NCI-H2029 treated with DMSO at 0.1 percent for 48 hours (cell line): Measurements from ENCODE around the gene SGCA.

ENCODE experiments used
- DNase-seq: peaks from one replicate; lab custom pipeline; 2025; lab: John Stamatoyannopoulos, UW

SGCA gene

GRCh38 chr17:50194934-50195865 lies 29.4 kb downstream of the SGCA start:
- DNase-seq, result no peak

GRCh38 chr17:50196036-50196435 lies 30.2 kb downstream of the SGCA start:
- no peak for DNase-seq

DNA sequence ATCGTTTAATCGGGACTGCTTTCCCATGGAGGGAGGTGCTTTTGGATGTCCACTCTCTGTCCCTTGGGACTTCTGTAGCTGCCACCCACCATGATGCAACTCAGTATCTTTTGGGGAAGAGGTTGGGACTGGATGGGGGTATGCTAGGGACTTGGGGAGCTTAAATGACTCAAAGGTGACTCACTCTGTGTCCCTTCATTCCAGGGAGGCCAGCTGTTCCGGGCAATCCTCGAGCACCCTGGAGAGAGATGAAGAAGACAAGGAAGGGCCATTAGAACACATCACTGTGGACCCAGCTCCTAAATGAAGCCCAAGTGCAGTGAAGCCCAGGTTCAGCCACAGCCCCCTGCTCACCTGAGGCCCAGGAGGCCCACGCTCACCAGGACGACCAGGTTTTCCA lies 31.0 kb downstream of the SGCA start:
- DNase-seq, result no peak

- no peak for DNase-seq
These were observed 32.3 kb downstream of the SGCA start for GRCh38 chr17:50198026-50198669.

- DNase-seq, result no peak
These were observed 33.5 kb downstream of the SGCA start for GRCh38 chr17:50199211-50199802.

DNA sequence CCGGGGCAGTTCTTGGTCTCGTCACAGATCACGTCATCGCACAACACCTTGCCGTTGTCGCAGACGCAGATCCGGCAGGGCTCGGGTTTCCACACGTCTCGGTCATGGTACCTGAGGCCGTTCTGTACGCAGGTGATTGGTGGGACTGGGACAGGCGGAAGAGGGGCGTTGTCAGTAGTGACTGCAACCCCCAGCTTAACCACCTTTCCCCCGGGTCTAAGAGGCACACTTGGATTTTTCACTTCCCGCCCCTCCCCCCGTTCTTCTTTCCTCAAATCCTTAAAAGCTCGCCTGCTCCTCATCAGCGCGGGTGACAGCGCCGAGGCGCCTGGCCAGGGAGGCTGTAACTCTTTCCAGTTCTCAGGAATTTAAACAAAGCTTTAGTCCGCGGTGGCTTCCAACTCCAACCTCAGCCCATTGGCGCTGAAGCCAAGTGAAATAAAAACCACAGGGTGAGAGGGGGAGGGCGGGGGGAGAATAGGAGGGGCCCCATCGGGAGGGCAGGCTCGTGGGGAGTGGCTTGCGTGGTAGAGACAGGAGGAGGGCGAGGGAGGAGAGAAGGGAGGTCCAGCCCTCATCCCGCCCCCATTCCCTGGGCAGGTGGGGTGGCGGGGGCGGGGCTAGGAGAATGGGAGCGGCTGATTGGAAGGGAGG lies 34.1 kb downstream of the SGCA start:
- DNase-seq, result peak; percentile 49

- DNase-seq, result peak; percentile 52
These were observed 34.9 kb downstream of the SGCA start for GRCh38 chr17:50200457-50201275.

GRCh38 chr17:50201276-50201854 lies 35.6 kb downstream of the SGCA start, which contains the start of gene COL1A1:
Gene COL1A1 (minus strand): TSS chr17:50201631. CDS start chr17:50201513, 118 bp downstream.
- DNase-seq, result no peak

GRCh38 chr17:50203086-50203485 lies 37.3 kb downstream of the SGCA start:
- no peak for DNase-seq

- no peak for DNase-seq
These were observed 38.0 kb downstream of the SGCA start for GRCh38 chr17:50203604-50204345.

DNA sequence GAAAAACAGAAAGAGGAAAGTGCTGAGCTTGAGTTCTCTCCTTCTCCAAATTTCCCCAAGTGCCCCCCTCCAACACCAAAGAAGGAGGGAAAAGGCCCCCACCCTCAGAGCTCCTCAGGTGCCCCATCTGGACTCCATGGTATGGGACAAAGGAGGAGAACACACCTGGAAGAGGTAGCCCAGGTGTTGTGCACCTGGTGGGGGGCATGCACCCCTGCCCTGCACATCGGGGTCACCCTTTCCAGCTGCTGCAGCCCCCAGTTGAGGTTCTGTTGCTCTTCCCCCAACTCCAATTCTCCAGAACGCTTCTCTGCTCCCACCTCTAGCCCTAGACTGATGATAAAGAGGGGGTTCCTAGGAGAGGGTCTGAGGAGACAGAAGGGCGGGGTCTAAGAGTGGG lies 38.6 kb downstream of the SGCA start:
- DNase-seq, result no peak

- no peak for DNase-seq
These were observed 39.5 kb downstream of the SGCA start for GRCh38 chr17:50205111-50205962.

DNA sequence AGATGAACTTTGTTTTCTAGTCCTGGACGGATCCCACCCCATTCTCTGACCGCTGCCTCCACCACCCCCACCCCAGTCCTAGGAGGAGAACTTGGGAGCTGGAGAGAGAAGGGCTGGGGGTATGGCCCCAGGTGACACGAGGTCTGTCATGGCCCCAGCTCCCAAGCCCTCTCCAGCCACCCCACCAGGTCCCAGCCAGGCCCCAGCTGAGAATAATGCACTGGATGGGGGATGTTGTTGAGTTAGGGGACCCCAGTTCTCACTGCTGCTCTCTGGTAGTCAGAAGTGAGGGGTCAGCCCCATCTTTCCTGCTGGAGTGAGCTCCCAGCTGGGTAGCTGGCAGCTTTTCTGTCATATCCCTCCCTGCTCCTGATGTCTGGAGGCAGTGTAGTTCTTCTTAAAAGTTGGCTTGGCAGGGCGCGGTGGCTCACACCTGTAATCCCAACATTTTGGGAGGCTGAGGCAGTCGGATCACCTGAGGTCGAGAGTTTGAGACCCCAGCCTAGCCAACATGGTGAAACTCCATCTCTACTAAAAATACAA lies 40.2 kb downstream of the SGCA start:
- DNase-seq, result no peak

DNA sequence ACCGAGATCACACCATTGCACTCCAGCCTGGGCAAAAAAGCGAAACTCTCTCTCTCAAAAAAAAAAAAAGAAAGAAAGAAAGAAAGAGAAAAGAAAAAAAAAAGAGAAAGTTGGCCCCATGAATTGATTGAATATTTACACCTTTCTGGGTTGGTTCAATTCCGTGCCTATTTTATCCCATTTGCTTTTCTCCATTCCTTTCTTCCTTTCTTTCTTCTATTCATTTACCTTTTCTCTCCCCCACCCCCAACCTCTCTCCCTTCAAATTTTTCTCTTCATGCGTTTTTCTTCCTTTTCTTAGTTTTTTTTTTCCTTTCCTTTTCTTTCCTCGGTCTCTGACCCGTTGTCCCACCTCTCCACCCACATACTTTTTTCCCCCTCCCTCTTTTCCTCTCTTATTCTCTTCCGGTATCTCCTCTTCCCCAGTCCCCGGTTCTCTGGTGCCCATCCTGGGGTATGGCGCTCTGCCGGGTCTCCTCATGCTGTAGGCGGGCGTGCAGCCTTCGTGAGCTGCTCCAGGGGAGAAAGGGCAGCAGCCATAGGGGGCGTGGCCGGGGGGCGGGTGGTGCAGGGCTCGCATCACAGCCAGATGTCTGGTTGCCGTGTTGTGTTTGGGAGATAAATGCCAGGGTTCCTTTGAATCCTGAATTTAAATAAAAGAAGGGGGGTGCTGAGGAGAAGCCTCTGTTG lies 40.9 kb downstream of the SGCA start:
- no peak for DNase-seq

DNA sequence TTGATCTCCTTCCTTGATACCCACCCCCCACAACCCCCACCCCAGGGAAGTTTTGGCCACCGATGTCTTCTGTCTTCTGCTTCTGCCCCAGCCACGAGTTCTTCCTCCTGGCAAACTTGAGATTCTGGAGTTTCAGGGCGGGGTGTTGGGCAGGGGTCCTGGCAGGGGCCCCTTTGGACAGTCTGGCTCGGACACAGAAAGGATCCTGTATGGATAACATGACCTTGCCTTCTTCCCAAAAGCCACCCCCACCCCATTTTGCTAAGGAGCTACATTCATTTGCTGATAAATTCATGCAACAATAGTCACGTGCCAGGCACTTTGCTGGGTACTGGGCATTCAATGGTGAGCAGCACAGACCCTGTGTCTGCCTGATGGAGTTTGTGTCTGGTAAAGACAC lies 41.5 kb downstream of the SGCA start:
- DNase-seq, result no peak

DNA sequence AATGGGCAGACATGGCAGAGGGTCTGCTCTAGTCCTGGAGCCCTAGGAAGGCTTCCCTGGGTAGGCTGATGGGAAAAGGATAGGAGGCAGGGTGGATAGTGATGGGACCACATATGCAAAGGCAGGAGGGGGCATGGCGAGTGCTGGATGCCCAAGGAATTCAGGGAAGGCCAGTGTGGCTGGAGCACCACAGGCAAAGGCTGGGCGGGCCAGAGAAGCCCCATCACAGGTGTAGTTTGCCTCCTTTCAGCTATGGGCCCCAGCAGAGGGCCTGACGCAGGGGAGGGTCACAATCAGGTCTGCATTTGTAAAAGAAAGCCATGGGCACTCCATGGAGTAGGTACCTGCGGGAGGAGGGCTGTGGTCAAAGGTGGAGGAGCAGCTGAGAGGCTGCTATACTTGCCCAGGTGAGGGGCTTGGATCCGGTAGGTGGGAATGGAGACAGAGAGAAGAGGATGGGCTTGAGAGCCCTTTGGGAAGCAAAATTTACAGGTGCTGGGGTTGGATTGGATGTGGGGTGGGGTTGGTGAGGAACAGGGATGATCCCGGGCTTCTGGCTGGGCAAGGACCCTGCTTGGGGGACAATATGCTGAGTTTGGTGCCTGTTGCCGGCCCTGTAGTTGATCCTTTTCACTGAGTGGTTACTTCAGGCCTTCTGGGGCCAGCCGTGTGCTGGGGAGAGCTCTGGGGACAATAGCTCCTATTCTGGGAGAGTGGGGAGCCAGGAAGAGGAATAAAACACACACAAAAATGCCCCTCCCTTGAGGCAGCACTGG lies 42.2 kb downstream of the SGCA start:
- DNase-seq, result no peak

GRCh38 chr17:50208611-50209061 lies 42.8 kb downstream of the SGCA start:
- no peak for DNase-seq

- no peak for DNase-seq
These were observed 43.3 kb downstream of the SGCA start for GRCh38 chr17:50209133-50209471.
